ENCODE measurements around the gene ROMO1.

ROMO1 gene

DNA sequence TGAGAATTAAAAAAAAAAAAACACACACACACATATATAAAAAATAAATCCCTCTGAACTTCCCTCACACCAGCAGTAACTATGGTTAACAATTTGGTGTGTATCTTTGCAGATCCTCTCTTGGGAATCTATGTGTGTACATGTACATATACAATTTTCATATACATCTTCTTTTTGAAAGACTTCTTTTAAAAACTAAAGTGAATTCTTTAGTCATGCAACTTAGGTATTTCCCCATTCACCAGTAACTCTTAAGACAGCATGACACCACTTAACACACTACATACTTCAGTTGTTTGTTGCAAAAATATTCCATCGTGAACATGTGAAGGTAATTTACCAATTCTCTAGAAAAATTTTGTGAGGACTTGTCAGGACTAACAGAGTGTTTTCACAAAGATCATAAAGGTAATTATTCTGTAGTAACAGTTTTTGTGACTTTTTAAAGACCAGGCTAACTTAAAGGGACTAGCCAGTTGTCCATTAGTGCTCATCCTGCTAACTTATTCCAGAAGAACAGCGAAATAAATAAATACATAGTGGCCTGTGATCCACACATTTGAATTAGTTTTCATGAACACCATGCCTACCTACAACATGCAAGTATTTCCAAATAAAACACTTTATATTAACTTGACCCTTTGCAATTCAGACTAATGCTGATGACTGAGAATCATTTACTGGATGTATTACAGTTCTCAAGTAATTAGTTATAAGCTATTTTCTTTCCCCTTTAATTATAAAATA is 30.8 kb downstream of the ROMO1 start:
- Histone ChIP-seq H3F3A (ENCODE audit: control insufficient read depth, insufficient read depth) (peaks cover 37% of the 10 kb centered on the region), H3K36me3 (ENCODE audit: control insufficient read depth, low read length) (peaks cover 99% of the 10 kb centered on the region), H3K9me2 (replicated peaks; ENCODE audit: control insufficient read depth, low read length) (no peaks in the 10 kb centered on the region), H3K9me3 (ENCODE audit: control insufficient read depth, insufficient read depth, low read length) (no peaks in the 10 kb centered on the region), H4K20me1 (ENCODE audit: control insufficient read depth, insufficient read depth, low read depth, low read length) (peaks cover 40% of the 10 kb centered on the region), H3K79me2 (ENCODE audit: control insufficient read depth, low read length) (peaks cover 96% of the 10 kb centered on the region), H3K4me3 (ENCODE audit: low read length) (no peak overlapping the region), H3K27ac (ENCODE audit: low read depth, low read length) (no peak overlapping the region), H3K4me2 (ENCODE audit: low read length) (no peak overlapping the region), H3K27me3 (ENCODE audit: control insufficient read depth, low read length) (no peaks in the 10 kb centered on the region), H3K4me1 (ENCODE audit: control insufficient read depth, low read length) (peaks cover 9% of the 10 kb centered on the region; the same call in 1 of the 2 replicates)
- no peak for TF ChIP-seq EZH2phosphoT487 (IDR thresholded peaks at IDR 0.05; ENCODE audit: borderline replicate concordance, low read length)
- TF ChIP-seq, protein P1, sequence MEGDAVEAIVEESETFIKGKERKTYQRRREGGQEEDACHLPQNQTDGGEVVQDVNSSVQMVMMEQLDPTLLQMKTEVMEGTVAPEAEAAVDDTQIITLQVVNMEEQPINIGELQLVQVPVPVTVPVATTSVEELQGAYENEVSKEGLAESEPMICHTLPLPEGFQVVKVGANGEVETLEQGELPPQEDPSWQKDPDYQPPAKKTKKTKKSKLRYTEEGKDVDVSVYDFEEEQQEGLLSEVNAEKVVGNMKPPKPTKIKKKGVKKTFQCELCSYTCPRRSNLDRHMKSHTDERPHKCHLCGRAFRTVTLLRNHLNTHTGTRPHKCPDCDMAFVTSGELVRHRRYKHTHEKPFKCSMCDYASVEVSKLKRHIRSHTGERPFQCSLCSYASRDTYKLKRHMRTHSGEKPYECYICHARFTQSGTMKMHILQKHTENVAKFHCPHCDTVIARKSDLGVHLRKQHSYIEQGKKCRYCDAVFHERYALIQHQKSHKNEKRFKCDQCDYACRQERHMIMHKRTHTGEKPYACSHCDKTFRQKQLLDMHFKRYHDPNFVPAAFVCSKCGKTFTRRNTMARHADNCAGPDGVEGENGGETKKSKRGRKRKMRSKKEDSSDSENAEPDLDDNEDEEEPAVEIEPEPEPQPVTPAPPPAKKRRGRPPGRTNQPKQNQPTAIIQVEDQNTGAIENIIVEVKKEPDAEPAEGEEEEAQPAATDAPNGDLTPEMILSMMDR (IDR thresholded peaks at IDR 0.05; ENCODE audit: low read depth, low read length, poor library complexity, severe bottlenecking), result no peak

DNA sequence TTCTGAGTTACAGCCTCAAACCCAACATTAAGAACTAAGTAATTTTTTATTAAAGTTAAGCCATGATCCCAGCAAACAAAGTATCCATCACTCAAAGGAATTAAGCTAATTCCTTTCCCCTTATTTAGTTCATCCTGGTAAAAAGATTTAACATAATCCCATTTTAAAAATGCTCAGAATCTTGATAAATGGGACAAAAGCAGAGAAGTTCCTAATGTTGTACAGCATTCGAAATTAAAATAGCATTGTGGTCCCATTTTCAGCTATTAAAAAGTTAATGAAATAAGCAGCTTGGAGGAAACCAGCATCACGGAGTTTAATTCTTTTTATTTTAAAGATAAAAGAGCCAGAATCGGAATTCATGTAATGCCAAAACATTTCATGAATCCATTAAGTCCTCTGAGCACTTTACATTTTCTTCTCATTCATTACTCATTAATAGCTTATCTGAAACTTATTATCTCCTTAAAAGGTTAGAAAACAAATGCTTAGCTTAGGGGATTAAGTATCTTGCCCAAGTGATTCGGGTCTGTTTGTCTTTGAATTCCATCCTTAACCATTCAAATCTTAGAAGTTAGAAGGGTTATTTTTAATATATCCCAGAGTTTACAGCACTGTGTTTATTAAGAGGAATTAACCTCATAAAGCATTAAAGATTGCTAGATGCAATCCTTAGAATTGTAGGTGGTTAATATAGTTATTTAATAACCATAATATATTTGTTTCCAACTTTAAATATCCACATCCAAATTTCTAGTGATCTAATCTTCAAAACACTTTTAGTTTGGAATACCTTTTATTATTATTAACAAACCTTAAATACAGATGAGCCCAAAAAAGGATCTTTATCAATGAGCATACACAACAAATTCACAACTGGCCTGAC is 31.6 kb downstream of the ROMO1 start:
- peaks cover 40% of the 10 kb centered on the region for H3F3A ChIP-seq (ENCODE audit: control insufficient read depth, insufficient read depth)
- H3K79me2 ChIP-seq (ENCODE audit: control insufficient read depth, low read length), result peaks cover 96% of the 10 kb centered on the region
- no peaks in the 10 kb centered on the region for H3K9me2 ChIP-seq (replicated peaks; ENCODE audit: control insufficient read depth, low read length)
- no peak overlapping the region for H3K4me2 ChIP-seq (ENCODE audit: low read length)
- H3K4me1 ChIP-seq (ENCODE audit: control insufficient read depth, low read length), result peaks cover 16% of the 10 kb centered on the region
- H3K27ac ChIP-seq (ENCODE audit: low read depth, low read length), result no peak overlapping the region
- no peaks in the 10 kb centered on the region for H3K27me3 ChIP-seq (ENCODE audit: control insufficient read depth, low read length)
- H3K4me3 ChIP-seq (ENCODE audit: low read length), result no peak overlapping the region
- peaks cover 42% of the 10 kb centered on the region for H4K20me1 ChIP-seq (ENCODE audit: control insufficient read depth, insufficient read depth, low read depth, low read length)
- TF ChIP-seq EZH2phosphoT487 (IDR thresholded peaks at IDR 0.05; ENCODE audit: borderline replicate concordance, low read length), result no peak
- TF ChIP-seq, protein P1 (IDR thresholded peaks at IDR 0.05; ENCODE audit: low read depth, low read length, poor library complexity, severe bottlenecking), result no peak
- no peaks in the 10 kb centered on the region for H3K9me3 ChIP-seq (ENCODE audit: control insufficient read depth, insufficient read depth, low read length)
- H3K36me3 ChIP-seq (ENCODE audit: control insufficient read depth, low read length), result peaks cover 99% of the 10 kb centered on the region

DNA sequence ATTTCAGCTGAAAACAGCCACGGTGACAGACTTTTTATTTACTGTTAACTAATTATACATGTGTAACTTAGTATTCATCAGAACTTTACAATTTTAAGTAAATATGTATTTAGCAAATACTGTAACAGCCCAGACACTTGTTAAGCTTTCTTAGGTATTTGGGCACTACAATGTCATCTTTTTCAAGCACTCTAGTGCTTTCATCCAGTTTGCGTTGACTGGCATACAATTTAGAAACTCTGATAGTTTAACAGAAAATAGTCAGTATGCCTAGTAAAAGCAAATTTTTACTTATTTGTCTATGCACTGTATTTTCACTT is 32.2 kb downstream of the ROMO1 start:
- Histone ChIP-seq H3K36me3 (ENCODE audit: control insufficient read depth, low read length) (peaks cover 99% of the 10 kb centered on the region), H3F3A (ENCODE audit: control insufficient read depth, insufficient read depth) (peaks cover 40% of the 10 kb centered on the region), H3K4me1 (ENCODE audit: control insufficient read depth, low read length) (peaks cover 22% of the 10 kb centered on the region), H3K79me2 (ENCODE audit: control insufficient read depth, low read length) (peaks cover 96% of the 10 kb centered on the region), H3K27ac (ENCODE audit: low read depth, low read length) (no peak overlapping the region), H3K9me2 (replicated peaks; ENCODE audit: control insufficient read depth, low read length) (no peaks in the 10 kb centered on the region), H4K20me1 (ENCODE audit: control insufficient read depth, insufficient read depth, low read depth, low read length) (peaks cover 42% of the 10 kb centered on the region), H3K4me3 (ENCODE audit: low read length) (no peak overlapping the region), H3K9me3 (ENCODE audit: control insufficient read depth, insufficient read depth, low read length) (no peaks in the 10 kb centered on the region), H3K27me3 (ENCODE audit: control insufficient read depth, low read length) (no peaks in the 10 kb centered on the region), H3K4me2 (ENCODE audit: low read length) (no peak overlapping the region)
- TF ChIP-seq, protein P1 (IDR thresholded peaks at IDR 0.05; ENCODE audit: low read depth, low read length, poor library complexity, severe bottlenecking), result no peak
- no peak for TF ChIP-seq EZH2phosphoT487 (IDR thresholded peaks at IDR 0.05; ENCODE audit: borderline replicate concordance, low read length)
